Left renal pelvis (tissue), 4 donors: ENCODE measurements around the gene GJA10. TPM values are rescaled to one million over a fixed set of nuclear protein-coding genes. Genes with fewer than 3 reads are reported as not detected.
"Not testable (repeated sequence)": the region's sequence is repeated elsewhere in the genome, so short reads cannot be mapped to it uniquely, and the experiment has no call there.

Experiments used
- DNase-seq, 4 donors: peaks; one replicate each; pipeline ENCODE4 v3.0.0-alpha.2; 2013; ENCODE audit warnings: low read depth in 4 of 4, low spot score in 3 of 4
- polyA plus RNA-seq, 4 donors: library from polyadenylated mRNA; unstranded; fragments of 120-200 nt; gene quantifications; one replicate each; pipeline ENCODE4 v1.2.1, GENCODE V29; 2013; ENCODE audit not compliant: insufficient read length in 4 of 4

The GJA10 gene
- polyA plus RNA-seq: not detected

DNA sequence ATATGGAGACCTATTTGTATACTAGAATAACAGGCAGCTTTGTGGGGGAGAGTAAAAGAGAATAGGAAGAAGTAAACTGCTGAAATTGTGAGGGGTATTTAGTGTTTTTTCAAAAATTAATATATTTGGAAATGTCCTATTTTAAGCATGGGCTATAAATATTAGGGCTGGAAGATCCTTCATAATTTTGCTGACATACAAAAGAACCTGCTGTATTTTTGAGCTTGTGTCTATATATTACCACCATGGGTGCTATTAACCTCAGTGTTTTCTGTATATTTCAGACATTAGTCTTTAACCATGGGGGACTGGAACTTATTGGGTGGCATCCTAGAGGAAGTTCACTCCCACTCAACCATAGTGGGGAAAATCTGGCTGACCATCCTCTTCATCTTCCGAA is at the start of gene GJA10:
GJA10 (plus strand) TSS at position 301 of the 400 bp plus-strand sequence; CDS start at position 301, 0 bp downstream.
- DNase-seq: no peak

DNA sequence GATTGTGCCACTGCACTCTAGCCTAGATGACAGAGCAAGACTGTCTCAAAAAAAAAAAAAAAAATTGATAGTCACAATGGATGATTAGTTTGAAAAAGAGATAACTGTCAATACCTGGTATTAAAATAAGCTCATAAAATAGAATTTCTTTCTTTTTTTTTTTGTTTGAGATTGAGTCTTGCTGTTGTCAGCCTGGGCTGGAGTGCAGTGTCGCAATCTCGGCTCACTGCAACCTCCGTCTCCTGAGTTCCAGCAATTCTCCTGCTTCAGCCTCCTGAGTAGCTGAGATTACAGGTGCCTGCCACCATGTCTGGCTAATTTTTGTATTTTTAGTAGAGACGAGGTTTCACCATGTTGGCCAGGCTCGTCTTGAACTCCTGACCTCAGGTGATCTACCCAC is 46.8 kb upstream of the GJA10 start:
- DNase-seq: not testable (repeated sequence)

DNA sequence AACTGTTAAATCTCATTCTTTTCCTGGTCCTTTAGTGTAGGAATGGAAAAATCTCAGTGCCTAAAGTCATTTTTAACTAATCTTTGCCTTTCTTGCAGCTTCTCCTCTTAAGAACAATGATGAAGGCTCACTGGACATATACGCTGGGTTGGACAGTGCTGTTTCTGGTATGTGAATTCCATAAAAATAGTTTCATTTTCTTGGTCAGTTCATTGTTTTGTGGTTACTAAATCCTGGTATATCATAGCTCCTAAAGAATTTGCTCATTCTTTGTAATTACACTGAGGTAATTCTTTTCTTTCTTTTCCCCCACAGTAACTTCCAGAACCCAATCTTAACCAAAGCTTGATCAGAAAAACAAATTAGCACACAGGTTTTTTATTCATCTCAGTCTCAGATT is 41.2 kb upstream of the GJA10 start:
- DNase-seq: no peak

GRCh38 chr6:89858041-89858440 is 36.2 kb upstream of the GJA10 start:
- DNase-seq: no peak

DNA sequence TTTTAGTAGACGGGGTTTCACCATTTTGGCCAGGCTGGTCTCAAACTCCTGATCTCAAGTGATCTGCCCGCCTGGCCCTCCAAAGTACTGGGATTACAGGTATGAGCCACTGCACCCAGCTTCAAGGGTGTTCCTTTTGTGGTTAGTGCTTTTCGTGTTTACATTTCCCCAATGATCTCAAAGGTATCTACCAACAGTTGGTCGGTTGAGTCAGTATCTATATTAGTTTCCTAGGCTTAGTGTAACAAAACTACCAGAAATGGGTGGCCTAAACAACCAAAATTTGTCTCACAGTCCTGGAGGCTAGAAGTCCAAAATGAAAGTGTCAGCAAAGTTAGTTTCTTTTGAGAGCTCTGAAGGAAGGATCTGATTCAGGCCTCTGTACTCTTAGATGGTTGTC is 34.5 kb upstream of the GJA10 start:
- DNase-seq: no peak

DNA sequence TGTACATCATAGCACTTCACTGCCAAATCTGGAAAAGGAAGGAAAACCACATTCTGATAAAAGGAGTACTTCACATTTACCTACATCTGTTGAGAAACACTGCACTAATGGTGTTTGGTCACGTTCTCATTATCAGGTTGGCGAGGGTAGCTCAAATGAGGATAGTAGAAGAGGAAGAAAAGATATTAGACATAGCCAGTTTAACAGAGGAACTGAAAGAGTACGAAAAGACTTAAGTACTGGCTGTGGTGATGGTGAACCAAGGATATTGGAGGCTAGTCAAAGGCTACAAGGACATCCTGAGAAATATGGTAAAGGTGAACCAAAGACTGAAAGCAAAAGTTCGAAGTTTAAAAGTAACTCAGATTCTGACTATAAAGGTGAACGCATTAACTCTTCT is 32.0 kb upstream of the GJA10 start:
- no peak for DNase-seq

GRCh38 chr6:89862698-89863097 is 31.6 kb upstream of the GJA10 start:
- no peak for DNase-seq

DNA sequence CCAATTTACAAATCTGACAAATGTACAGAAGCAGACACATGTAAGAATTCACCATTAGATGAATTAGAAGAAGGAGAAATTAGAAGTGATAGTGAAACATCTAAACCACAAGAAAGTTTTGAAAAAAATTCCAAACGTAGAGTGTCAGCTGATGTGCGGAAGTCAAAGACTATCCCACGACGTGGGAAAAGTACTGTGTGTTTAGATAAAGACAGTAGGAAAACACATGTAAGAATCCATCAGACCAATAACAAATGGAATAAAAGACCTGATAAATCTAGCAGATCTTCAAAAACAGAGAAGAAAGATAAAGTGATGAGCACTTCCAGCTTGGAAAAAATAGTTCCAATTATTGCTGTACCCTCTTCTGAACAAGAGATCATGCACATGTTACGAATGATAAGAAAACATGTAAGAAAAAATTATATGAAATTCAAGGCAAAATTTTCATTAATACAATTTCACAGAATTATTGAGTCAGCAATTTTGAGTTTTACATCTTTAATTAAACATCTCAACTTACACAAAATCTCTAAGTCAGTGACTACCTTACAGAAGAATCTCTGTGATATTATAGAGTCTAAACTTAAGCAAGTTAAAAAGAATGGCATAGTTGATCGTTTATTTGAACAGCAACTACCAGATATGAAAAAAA is 28.1 kb upstream of the GJA10 start:
- no peak for DNase-seq

- DNase-seq: no peak
Measured at GRCh38 chr6:89873721-89874120, 20.5 kb upstream of the GJA10 start.

DNA sequence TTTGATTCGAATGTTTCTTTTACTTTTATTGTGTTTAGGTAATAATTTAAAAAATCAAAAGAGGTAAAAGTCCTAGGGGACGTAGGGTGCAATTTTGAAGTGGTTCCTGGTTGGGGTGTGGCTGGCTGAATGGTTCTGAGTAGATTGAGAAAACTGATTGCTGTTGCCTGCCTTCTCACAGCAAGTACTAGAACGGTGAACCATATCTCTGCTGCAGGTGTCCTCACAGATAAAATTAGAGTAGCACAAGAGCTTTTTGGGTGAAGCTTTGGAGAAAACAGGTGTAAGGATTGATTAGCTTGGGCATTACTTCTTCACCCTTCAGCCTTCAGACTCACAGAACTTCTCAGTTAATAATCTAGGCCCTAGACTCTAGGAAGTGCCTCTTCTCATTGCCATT is 19.8 kb upstream of the GJA10 start:
- DNase-seq: no peak

GRCh38 chr6:89886378-89887120 is 7.7 kb upstream of the GJA10 start:
- DNase-seq: no peak

- no peak for DNase-seq
Measured at GRCh38 chr6:89887452-89888137, 6.7 kb upstream of the GJA10 start.

DNA sequence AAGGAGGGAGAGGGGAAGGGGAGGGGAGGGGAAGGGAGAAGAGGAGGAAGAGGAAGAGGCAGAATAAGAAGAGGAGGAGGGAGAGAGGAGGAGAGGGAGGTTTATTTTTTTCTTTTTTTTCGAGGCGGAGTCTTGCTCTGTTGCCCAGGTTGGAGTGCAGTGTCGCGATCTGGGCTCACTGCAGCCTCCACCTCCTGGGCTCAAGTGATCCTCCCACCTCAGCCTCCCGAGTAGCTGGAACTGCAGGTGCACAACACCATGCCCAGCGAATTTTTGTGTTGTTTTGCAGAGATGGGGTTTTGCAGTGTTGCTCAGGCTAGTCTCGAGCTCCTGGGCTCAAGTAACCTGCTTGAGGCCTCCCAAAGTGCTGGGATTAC is 6.1 kb upstream of the GJA10 start:
- no peak for DNase-seq

DNA sequence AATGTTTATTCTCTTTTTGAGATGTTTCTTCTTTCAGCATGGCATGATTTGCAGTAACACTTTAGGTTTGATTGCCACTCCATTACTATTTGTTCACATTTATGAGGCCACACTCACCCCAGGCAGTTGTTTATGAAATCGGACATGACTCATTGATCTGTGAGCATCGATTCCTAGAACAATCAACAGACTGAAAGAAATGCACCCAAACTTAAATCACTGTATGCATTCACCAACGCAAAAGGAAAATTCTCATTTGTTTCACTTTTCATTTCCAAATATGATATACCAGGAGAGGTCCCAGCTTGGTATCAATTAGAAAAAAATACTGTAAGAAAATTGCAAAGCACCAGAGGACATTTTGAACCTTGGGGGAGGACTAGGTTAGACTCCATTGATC is 5.4 kb upstream of the GJA10 start:
- DNase-seq: no peak

GRCh38 chr6:89890845-89891528 is 3.3 kb upstream of the GJA10 start:
- not testable (repeated sequence) for DNase-seq

- not testable (repeated sequence) for DNase-seq
Measured at GRCh38 chr6:89892577-89892976, 1.7 kb upstream of the GJA10 start.

DNA sequence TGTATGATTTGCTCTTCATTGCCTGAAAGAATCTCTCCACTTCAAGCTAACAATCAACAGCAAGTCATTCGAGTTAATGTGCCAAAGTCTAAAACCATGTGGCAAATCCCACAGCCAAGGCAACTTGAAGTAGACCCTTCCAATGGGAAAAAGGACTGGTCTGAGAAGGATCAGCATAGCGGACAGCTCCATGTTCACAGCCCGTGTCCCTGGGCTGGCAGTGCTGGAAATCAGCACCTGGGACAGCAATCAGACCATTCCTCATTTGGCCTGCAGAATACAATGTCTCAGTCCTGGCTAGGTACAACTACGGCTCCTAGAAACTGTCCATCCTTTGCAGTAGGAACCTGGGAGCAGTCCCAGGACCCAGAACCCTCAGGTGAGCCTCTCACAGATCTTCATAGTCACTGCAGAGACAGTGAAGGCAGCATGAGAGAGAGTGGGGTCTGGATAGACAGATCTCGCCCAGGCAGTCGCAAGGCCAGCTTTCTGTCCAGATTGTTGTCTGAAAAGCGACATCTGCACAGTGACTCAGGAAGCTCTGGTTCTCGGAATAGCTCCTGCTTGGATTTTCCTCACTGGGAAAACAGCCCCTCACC is 1.1 kb downstream of the GJA10 start:
- DNase-seq: peak; percentile 44 to 77 (median 65)

GRCh38 chr6:89910001-89910901 is 16.0 kb downstream of the GJA10 start:
- DNase-seq: not testable (repeated sequence)

DNA sequence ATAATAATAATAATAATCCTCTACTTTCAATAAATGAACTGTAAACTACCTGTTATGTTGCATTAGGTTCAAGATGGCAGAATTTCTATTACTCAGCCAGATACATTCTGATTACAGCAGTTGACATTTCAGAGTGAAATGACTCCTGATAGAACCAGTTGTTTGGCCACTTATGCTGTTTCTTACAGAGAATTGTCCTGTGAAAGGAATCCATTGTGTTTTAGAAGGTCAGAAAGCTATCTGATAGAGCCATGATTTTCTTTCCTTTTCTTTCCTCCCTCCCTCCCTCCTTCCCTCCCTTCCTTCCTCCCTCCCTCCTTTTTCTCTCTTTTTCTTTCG is 16.6 kb downstream of the GJA10 start:
- DNase-seq: no peak
